UCSD-AML1 (cell line): ENCODE data around the gene PTPRT.

Source experiments
- DNase-seq: peaks from one replicate; lab custom pipeline; 2025; ENCODE audit not compliant: unreplicated experiment; lab: John Stamatoyannopoulos, UW

PTPRT gene

GRCh38 chr20:42846784-42847490 is 342.8 kb downstream of the PTPRT start:
- DNase-seq = no peak

DNA sequence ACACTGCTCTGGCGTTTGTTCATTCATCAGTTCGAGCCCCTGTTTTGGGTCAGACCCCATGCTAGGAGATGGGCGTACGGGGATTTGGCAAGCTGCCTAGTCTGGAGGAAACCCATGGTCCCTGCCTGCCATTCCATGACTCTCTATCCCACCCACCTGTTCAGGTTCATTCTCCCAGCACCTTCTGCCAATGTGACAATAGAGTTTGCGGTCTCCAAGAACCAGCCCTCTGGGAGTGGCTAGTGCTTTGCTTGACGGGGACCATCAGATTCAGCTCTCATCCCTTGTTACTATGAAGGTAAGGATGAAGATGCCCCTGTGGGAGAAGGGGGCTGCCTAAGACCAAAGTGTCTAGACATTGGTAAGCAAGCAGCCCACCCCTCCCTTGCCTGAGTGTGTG is 345.0 kb downstream of the PTPRT start:
- DNase-seq = no peak

DNA sequence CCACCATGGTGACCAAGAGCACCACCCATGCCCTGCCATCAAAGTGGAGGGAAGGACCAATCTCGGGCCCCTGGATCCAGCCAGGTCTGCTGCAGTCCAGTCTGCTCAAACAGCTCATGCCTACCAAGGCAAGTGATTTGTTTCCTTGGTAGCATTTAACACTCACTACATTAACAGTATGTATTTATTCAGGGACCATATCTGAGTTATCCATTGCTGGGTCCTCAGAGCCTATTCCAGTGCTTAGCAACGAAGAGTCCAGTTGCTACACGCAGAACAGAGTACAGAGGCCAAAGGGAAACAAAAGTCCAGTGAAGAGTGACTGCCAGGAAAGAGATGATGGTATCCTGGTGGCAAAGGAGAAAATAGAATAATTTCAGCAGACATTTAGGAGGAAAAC is 352.2 kb downstream of the PTPRT start:
- no peak for DNase-seq

- DNase-seq = no peak
Observed at GRCh38 chr20:42836339-42836738, 353.4 kb downstream of the PTPRT start.

DNA sequence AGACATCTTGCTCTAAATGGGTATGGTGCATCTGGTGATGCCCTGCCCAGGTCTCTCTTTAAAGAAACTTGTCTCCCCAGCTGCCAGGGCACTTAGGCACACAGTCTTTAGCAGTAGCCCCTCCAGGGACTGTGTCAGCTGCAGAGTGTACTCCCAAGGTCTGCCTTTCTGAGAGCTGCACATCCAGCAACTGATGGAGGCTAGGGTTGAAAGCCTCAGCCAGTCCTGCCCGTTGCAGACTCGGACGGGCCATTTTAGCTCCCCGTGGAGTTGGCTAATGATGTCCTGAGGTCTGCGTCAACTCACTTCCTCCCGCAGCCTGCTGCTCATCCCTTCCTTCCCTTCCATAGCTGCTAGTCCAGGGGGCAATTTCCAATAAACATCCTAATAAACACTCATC is 381.8 kb downstream of the PTPRT start:
- no peak for DNase-seq

GRCh38 chr20:42795111-42795695 is 394.5 kb downstream of the PTPRT start:
- no peak for DNase-seq

GRCh38 chr20:42792052-42792451 is 397.7 kb downstream of the PTPRT start:
- DNase-seq = no peak

DNA sequence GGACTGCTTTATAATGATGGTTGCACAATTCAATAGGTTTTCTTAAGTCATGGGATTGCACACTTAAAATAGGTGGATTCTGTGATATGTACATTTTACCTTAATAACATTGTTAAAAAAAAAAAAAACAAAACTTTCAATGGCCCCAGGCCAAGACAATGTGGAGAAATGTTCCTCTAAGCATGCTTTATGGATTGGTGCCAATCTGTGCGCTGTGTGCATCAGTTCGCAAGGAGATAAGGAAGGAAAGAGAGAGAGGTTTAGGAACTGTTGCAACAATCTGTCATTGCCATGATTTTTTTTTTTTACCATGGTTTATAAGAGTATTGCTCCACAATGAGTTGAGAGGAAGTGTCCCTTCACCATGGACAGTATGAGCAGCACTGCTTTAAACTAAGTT is 399.6 kb downstream of the PTPRT start:
- DNase-seq = no peak

DNA sequence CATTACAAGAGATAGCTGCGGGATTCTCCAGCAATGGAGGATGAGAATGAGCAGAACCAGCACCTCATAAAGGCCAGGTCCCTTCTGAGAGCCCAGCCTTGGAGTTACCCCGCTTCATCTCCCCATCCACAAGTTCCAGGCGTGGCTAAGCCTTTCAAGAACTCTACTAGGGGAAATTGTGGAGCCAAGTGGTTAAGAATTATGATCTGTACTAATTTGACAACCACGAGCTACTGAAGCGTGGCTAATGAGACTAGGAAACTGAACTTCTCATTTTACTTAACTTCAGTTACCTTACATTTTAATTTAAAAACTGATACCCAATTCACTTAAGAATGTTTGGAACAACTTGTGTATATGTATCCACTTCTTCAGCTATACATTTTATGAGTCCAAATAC is 401.0 kb downstream of the PTPRT start:
- no peak for DNase-seq

- no peak for DNase-seq
Observed at GRCh38 chr20:42785041-42785440, 404.7 kb downstream of the PTPRT start.

DNA sequence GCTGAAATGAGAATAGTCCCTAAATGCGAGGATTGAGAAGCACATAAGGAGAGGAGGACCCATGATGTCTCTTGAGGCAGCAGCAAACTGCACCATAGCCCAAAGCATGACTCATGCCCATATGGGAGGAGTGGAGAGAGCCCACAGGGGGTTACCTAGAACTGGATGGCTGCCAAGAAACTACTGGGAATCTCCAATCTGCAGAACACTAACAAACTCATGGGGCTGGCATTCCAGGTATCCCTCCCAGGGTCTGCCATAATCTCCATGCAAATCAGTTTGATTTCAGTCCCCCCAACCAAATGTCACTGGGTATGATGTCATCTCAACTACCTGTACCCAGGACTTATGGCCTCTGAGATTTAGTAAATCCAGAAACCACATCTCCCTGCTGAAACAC is 410.5 kb downstream of the PTPRT start:
- no peak for DNase-seq

DNA sequence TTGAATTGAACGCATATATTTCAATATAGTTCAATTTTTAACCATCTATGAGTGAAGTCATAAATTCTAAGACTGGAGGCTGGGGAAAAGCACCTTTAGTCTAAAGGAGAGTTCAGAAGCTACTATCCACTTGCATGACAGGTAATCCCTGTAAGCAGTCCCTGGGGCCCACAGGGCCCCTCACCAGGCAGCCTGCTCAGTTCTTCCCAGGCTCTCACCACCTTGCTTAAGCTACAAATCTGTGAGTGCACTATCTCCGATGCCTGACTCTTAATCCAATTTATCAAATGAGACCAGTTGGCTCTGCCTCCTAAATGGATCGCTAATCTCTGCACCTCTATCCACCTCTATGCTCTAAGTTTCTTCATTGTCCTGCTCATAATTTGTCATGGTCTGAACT is 413.8 kb downstream of the PTPRT start:
- DNase-seq = no peak

GRCh38 chr20:42775037-42775436 is 414.7 kb downstream of the PTPRT start:
- no peak for DNase-seq

DNA sequence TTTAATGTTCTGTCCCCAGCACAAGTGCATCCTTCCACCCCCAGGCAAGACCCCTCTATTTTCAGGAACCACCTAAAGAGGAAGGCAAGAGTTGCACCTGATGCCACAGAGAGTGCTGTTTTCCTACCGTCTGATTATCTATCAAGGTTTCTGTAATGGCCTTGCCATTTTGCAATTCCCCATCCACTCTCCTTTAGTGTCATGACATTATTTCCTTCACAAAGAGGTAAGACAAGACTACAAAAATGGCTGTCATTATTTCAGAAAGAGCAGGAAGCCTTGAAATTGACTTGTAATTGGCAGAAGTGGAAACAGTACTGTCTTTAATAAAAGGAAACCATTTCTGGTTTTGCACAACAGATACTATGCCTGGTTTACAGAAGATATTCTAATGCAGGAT is 426.7 kb downstream of the PTPRT start:
- no peak for DNase-seq

GRCh38 chr20:42756991-42757390 is 432.7 kb downstream of the PTPRT start:
- no peak for DNase-seq

- no peak for DNase-seq
Observed at GRCh38 chr20:42754706-42755105, 435.0 kb downstream of the PTPRT start.

- no peak for DNase-seq
Observed at GRCh38 chr20:42752620-42753019, 437.1 kb downstream of the PTPRT start.

DNA sequence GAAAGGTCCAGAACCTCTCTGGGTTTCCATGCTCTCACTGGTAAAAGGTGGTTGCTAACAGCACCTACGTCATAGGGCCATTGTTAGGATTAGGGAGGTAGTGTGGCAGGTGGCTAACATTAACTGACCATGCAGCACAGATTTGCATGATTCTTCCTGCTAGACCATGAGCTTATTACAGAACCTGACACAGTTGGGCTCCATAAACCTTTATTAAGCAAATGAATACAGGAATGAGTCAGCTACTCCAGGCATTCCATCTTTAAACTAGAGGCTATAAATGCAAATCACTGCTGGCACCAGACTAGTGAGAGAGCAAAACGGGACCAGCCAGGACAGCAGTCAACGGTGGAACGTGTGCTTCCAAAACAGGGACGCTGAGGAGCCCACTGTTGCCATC is 440.1 kb downstream of the PTPRT start:
- DNase-seq = no peak

GRCh38 chr20:42747765-42748411 is 441.8 kb downstream of the PTPRT start:
- DNase-seq = no peak

GRCh38 chr20:42744756-42745465 is 444.8 kb downstream of the PTPRT start:
- DNase-seq = no peak

DNA sequence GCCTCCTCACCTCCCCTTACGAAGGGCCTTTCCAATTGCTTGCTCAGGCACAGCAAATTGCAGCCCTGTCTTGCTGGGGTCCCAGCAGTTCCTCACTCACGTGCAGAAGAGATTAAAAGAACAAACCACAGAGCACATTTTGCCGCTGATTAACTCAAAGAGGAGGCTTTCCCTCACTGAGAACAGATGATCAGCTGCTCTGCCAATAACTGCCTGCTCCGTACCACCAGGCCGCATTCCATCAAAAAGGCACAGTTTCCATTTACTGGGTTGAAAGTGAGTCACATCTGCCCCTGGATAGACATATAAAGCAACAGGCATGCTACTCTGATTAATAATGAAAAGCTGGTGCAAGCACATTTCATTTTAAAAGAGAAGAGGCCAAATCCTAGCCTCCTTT is 446.8 kb downstream of the PTPRT start:
- DNase-seq = no peak

DNA sequence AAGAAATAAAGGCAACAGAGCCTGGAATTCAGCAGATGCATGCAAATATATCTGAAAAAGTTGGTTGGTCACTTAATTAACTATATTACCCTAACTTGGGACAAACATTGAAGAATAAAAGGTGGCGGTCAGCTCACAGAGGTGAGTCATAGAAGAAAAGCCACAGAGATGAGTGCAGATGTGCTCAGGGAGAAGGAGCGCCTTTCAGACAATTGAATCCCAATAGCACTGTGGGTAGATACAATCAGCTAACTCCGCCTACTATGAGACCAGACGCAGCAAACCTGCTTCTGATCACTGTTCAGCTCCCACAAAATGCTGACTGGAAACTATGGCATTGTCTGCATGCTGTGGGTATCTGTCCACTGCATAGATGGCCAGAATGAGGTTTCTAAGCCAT is 447.8 kb downstream of the PTPRT start:
- no peak for DNase-seq
